A204.1 (cell line): ENCODE results near the gene BARX1.
A peak's percentile ranks its signal among the peaks of the same experiment; 100 is the strongest.
"Not testable (repeated sequence)": the region's sequence is repeated elsewhere in the genome, so short reads cannot be mapped to it uniquely, and the experiment has no call there.

Experiments used
- FAIRE-seq: peaks from 2 replicates; lab custom pipeline; 2012; peaks lifted over from hg19 to GRCh38; lab: Jason Lieb, UNC

The BARX1 gene

DNA sequence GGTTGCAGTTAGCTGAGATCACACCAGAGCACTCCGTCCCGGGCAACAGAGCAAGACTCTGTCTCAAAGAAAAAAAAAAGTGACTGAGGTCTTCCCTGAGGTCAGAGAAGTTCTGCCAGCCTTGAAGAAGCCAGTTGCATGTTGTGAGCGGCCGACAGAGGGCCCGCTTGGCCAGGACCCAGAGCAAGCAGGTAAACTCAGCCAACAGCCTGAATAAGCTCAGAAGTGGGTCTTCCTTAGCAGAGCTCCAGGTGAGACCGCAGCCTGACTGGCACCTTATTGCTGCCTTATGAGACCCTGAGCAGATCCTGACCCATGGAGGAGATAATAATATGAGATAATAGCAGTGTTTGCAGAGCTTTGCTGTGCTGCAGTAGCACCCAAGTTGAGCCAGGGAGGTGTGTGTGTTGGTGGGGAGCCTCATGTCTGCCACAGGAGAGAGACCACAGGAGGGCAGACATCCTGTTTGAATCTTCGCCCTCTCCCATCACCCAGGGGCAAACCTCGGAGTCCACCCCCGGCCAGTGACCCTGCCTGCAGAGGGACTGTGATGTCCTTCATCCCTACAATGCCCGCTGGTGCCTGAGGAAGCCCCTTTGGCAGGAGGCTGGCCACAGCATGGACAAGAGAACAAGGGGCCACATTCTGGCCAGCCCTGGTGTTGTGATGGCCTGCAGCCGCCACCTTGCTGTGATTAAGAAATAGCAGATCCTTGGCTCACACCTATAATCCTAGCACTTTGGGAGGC is 10.8 kb upstream of the BARX1 start:
- FAIRE-seq: no peak

- FAIRE-seq: no peak
These were observed 9.5 kb upstream of the BARX1 start for GRCh38 chr9:93964685-93965084.

DNA sequence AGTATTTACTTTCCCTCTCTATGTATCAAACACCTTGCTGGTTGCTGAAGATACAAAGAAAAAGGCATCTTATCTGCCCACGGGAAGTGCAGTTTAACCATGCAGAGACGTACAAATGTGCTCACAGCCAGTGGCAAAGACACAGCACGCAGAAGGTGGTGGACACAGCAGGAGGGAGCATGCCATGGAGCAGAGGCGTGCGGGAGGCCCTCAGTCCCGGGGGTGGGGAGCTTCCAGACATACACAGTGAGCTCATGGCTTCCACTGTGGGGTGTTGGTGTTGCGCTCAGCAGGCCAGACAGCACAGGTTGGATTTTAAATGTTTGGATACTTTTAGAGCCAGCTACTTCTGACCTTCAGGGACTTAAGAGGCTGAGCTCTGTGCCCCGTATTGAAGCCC is 8.8 kb upstream of the BARX1 start:
- no peak for FAIRE-seq

GRCh38 chr9:93963489-93963888 is 8.3 kb upstream of the BARX1 start:
- FAIRE-seq: not testable (repeated sequence)

- FAIRE-seq: peak; percentile 96
These were observed 7.6 kb upstream of the BARX1 start for GRCh38 chr9:93962561-93963440.

DNA sequence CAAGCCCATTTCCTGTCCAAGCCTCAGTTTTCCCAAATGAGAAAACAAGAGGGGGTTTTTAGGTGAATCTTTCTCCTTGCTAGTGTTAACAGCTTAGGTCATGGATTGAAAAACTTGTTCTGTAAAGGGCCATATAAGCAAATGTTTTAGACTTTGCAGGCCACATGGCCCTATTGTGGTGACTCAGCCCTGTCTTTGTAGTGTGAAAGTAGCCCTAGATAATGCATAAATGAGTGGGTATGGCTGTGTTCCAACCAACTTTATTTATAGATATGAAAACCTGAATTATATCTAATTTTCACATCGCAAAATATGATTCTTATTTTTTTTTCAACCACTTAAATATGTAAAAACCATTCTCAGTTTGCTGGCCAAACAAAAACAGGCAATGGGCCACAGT is 6.9 kb upstream of the BARX1 start:
- no peak for FAIRE-seq

DNA sequence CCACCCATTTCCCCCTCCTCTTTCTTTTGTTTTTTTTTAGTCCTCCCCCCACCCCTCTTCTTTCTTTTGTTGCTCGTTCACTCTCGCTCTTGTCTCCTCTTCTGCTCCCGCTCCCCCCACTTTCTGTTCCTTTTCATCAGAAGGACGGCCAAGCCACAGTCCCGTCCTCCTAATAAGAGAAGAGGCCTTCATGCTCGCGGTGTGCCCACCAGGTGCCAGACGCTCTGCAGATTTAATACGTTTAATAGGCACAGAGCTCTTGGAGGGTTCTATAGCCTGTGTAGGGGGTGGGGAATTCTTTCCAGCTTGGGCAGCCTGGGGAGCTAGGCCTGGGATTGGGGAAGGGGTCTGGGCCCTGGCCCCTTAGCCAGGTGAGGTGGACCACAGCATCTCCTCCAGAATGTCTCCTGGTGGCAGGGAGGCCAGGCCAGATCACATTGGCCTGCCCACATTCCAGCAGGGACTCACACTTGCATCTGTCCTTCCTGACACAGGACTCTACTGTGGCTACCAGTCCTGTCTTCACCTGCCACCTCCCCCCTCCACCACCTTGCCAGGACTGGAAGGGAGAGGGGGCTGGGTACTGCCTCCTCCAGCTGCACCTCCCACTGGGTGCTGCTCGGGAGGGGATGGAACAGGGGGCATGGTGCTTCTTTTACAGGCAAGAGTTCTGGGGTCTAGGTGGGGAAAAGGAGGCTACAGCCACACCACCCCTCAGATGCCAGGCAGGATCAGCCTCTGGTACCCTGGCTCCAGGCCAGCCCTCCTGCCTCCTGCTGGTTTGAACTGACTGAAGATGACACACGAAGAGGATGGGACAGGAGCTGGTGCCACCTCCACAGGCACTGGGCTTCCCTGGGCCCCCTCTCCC is 6.1 kb upstream of the BARX1 start:
- no peak for FAIRE-seq

DNA sequence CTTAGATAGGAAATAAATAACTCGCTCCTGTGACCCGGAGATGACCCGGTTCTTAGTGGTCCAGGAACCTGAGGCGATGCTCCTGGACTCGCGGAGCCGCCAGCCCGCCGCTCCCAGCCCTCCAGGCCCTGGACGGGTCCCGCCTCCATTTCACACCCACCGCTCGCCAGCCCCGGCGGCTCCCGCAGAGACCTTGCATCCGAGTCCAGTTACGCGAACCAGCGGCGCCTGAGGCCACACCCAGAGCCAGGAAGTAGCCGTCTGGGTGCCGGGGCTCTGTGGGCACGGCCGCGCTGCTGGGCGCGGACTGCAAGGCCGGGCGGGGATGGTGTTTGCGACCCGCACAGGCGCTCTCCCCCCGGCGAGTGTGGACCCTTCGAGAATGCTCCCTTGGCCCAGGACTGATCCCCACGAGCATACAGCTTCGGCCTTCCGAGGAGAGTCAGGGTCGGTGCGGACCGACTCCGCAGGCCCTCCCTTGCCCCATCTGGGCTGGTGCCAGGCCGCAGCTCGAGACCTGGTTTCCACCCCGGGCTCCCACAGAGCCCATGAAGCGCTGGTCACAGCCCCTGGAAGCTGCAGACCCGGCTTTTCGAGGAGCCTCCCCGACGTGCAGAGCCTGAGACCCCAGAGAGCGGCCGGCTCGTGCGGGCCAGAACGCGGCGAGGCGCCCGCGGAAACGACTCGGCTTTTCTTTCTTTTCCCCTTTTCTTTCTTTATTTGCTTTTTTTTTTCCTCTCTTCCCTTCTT is 5.2 kb upstream of the BARX1 start:
- no peak for FAIRE-seq

GRCh38 chr9:93959739-93960154 is 4.6 kb upstream of the BARX1 start:
- FAIRE-seq: no peak

DNA sequence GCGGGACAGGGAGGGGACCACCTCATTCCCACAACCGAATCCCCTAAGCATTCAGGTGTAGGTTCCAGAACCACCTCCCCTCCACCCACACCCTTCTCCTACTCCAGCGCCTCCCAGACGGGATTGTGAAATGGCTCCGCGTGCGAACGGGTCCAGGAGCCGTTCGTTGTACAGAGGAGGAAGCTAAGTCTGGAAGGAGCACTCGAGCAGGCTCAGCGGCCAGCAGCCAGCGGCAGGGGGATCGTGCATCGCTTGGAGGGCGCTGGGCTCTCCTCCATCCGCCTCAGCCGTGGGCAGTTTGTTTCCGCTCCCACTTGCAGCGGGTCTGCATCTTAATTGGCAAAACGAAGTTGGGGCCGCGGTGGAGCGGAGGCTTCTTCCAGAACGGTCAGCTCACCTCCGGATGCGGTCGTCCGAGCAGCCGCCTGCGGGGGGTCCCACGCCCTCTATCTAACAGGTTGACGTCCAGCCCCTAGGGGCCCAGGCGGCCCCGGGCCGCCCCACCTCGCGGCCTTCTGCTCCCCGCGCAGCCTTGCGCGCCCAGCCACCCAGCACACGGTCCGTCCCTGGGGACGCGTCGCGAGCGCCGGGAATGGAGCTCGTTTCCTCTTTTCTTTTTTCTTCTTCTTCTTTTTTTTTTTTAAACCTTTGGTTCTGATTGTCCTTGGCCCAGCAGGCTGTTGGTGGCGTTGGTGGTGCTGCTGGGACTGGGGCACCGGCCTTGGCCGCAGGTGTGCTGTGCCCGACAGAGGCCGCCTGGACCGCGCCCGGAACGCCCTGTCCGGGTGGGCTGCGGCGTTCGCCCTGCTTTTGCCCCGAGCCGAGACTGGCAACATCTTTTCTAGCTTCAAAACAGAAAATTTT is 3.9 kb upstream of the BARX1 start:
- no peak for FAIRE-seq

DNA sequence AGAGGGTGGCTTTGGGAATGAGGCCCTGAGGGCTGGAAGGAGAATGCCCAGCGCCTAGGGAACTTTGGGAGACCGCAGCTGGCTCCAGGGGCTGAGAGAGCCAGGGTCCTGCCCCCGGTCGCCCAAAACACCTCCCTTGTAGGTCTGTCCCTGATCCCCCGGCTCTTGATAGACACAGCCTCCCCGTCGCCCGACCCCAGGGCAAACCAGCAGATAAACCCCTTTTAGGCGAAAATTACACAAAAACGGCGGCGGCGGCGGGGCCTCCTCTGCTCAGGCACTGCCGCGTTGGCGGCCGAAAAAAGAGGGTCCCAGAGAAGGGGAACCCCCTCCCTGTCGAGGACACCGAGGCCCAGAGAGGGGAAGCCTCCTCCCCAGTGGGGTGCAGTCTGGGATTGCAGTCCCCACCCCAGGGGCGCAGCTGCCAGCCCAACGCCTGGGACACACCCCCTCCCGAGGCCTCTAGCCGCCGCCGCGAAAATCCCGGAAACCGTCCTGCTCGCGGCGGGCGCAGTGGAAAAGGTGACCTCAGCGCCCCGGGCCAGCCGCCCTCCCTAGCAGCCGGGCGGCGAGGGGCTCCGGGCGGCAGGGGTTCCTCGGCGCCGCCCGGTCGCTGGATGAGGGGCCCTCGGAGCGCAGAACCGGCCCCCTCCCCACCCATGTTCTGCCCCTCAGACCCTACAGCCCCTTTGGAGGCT is 3.1 kb upstream of the BARX1 start:
- FAIRE-seq: no peak

DNA sequence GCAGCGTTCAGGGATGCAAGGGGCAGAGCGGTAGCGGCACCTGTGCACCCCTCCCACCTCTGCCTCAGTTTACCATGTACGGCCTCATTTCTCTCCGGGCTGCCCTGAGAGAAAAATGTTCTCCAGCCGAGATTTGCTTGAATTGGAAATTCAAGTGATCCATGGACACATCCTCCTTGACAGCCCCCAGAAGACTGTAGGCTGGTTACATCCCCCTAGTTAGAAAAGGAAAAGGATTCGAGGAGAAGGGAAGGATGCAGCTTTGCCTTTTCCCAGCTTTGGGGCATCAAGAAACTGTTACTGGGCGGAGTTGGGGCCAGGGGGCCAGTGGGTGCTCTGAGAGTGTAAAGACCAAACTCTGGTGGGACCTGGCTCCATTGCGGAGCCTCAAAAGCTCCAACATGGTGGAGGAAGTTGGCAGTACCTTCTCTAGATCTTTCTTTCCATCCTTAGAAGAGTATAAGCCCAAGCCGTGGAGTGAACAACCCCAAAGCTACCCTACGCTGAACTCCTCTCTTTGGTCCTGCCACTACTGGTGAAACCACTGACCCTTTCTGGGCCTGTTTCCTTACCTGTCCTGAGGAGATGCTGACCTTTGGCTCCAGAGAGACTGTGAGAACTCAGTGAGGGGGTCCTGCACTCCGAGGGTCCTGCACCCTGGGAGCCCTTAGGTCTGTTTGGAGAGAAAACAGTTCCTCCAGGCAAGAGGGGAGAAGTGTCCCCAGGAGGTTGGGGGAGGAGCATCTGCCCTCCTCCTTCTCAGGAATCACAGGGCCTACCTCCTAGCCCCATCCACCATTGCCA is 1.0 kb upstream of the BARX1 start:
- FAIRE-seq: no peak

DNA sequence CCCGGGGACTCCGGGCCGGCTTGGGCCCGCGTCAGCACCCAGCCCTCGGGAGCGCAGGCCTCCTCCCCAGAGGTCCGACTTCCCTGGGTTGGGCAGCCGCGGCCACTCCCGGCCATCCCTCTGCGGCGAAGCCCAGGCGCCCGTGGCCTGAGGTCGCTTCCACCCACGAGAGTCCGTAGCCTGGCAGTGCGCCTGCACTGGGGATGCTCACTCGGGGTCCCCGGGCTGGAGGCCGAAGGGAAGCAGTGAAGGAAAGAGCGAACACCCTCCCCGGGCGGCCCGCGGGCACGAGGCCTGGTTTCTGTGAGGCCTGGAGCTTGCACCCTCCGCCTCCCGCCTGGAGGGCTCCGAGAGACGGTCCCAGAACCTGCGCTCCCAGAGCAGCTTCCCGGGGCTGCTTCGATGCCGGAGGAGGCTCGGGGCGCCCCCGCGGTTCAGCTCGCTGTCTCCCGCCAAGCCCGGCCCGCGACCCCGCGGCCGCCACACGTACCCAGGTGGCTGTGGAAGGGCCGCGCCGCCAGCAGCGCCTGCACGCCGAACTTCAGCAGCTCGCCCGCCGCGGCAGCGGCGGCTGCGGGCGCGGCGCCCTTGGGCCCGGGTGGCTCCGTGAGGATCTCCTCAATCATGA is 607 bp downstream of the BARX1 start:
- no peak for FAIRE-seq

GRCh38 chr9:93953496-93954433 is 1.4 kb downstream of the BARX1 start:
- FAIRE-seq: no peak

GRCh38 chr9:93952784-93953495 is 2.2 kb downstream of the BARX1 start:
- FAIRE-seq: no peak

DNA sequence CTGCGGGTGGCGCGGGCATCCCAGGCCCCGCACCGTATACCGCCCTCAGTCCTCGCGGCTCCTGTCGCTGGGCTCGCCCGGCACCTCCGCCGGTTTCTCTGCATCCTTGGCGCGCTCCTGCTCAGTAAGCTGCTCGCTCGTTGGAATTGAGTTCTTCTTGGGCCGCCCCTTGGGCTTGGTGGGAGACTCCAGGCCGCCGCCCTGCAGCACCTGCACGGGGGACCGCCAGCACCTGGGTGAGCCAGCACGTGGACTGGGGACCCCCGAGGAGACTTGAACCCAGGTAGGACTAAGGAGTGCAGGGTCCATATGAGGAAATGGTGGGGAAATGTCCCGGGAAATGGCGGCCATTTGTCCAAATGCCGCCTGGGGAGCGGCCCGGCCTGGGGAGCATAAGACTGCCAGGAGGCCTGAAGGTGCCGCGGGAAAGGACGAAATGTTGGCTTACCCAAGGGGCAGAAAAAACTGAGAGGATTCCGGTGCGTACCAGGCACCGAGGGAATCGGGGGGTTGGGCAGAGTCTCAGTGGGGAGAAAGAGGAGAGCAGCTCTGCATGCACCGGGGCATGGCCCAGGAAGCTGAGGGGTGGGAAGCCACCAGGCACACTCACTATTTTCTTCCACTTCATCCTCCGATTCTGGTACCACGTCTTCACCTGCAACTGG is 2.9 kb downstream of the BARX1 start:
- FAIRE-seq: no peak
